HepG2 (cell line): ENCODE measurements around the gene AGBL3. TPM values are rescaled to one million over a fixed set of nuclear protein-coding genes. Genes with fewer than 3 reads are reported as not detected.

Experiments used
- ADNP ChIP-seq: sonication (generic); formaldehyde crosslinking; IDR thresholded peaks from 2 replicates; pipeline ENCODE4 v1.4.0; 2020; ENCODE audit warnings: missing genetic modification reagents
- BRF2 ChIP-seq: sonication (generic); formaldehyde crosslinking; IDR thresholded peaks from 2 replicates; pipeline ENCODE4 v1.8.1; 2022; ENCODE audit warnings: mild to moderate bottlenecking, missing genetic modification reagents
- EHMT2 ChIP-seq: fragments of 200-600 bp; sonication (generic); IDR thresholded peaks from 2 replicates; pipeline ENCODE4 v1.7.0; 2017; ENCODE audit warnings: antibody characterized with exemption, low read depth, low read length, borderline replicate concordance
- FOSL1 ChIP-seq: sonication (generic); formaldehyde crosslinking; IDR thresholded peaks from 2 replicates; pipeline ENCODE4 v1.9.0; 2021; ENCODE audit warnings: missing genetic modification reagents, borderline replicate concordance
- HNF1B ChIP-seq: sonication (generic); formaldehyde crosslinking; IDR thresholded peaks from 2 replicates; pipeline ENCODE4 v1.5.1; 2020; ENCODE audit warnings: mild to moderate bottlenecking, moderate library complexity, missing genetic modification reagents
- JUNB ChIP-seq: sonication (generic); formaldehyde crosslinking; IDR thresholded peaks from 2 replicates; pipeline ENCODE4 v1.8.0; 2022; ENCODE audit warnings: missing genetic modification reagents, mild to moderate bottlenecking, borderline replicate concordance
- NFAT5 ChIP-seq: sonication (generic); formaldehyde crosslinking; IDR thresholded peaks from 2 replicates; pipeline ENCODE4 v1.4.0; 2020; ENCODE audit warnings: missing genetic modification reagents
- RARA ChIP-seq: IDR thresholded peaks from 2 replicates; pipeline ENCODE4 v1.6.1; 2016; ENCODE audit warnings: missing genetic modification reagents, missing compliant biosample characterization
- SALL1 ChIP-seq: sonication (generic); formaldehyde crosslinking; IDR thresholded peaks from 2 replicates; pipeline ENCODE4 v1.8.0; 2022; ENCODE audit warnings: mild to moderate bottlenecking, missing genetic modification reagents
- SAP130 ChIP-seq: IDR thresholded peaks from 2 replicates; pipeline ENCODE4 v1.6.1; 2016; ENCODE audit warnings: low read depth
- SRSF4 ChIP-seq: fragments of 200-400 bp; formaldehyde crosslinking; IDR thresholded peaks from one replicate; pipeline ENCODE4 v1.6.1; 2018; ENCODE audit warnings: mild to moderate bottlenecking, low read depth, low read length, moderate library complexity; ENCODE audit not compliant: poor library complexity, severe bottlenecking
- STAG1 ChIP-seq: sonication (generic); formaldehyde crosslinking; IDR thresholded peaks from 2 replicates; pipeline ENCODE4 v1.4.0; 2020; ENCODE audit warnings: missing genetic modification reagents
- TFDP1 ChIP-seq: IDR thresholded peaks from 2 replicates; pipeline ENCODE4 v1.6.1; 2016; ENCODE audit warnings: missing compliant biosample characterization, missing genetic modification reagents, borderline replicate concordance
- ZMYM4 ChIP-seq: sonication (generic); formaldehyde crosslinking; IDR thresholded peaks from 2 replicates; pipeline ENCODE4 v1.8.1; 2023; ENCODE audit warnings: mild to moderate bottlenecking, missing genetic modification reagents
- ZNF770 ChIP-seq: sonication (generic); formaldehyde crosslinking; IDR thresholded peaks from 2 replicates; pipeline ENCODE4 v1.5.0; 2020; ENCODE audit warnings: mild to moderate bottlenecking, missing genetic modification reagents
- polyA plus RNA-seq, 8 experiments: library from polyadenylated mRNA; depleted of rRNA in 3 of 8; stranded (reverse) in 7 of 8; unstranded in 1 of 8; fragments of >200 nt; fragmentation: Illumina TruSeq in 4 of 8; extraction: Trizol in 4 of 8; gene quantifications; 2 replicates each; pipeline versions ENCODE4 v1.2.1 to v1.2.3, GENCODE V29; 2011 to 2016; ENCODE audit warnings: low read depth in 4 of 8, missing spikeins in 1 of 8, mixed read lengths in 1 of 8; ENCODE audit not compliant: insufficient read depth in 1 of 8
- total RNA-seq, 5 experiments: library from RNA; depleted of rRNA; stranded (reverse); fragments of >200 nt; fragmentation: Illumina TruSeq; extraction: Trizol; gene quantifications; 2 replicates each; pipeline ENCODE4 v1.2.3, GENCODE V29; 2016; ENCODE audit warnings: low read depth in 1 of 5

AGBL3 gene
- total and polyA plus RNA-seq, 2 of the 13 experiments (the other 11 are each of a cell fraction or from before 2014, with no cell fraction given): 2.2 to 7.2 TPM

GRCh38 chr7:135143885-135144668, 157.8 kb downstream of the AGBL3 start (continued):
- TF ChIP-seq EHMT2 (0 out of 2 replicates have a peak, but pooled peaks have one; percentile 27), NFAT5 (no peak), SALL1 (CRISPR knock-in tag) (peak; percentile 64; the same call in 1 of the 2 replicates), BRF2 (CRISPR knock-in tag) (no peak), STAG1 (no peak), SRSF4 (no peak), RARA (CRISPR knock-in tag) (peak; percentile 68), JUNB (no peak), ZMYM4 (peak; percentile 70), SAP130 (CRISPR knock-in tag) (0 out of 2 replicates have a peak, but pooled peaks have one; percentile 16), FOSL1 (CRISPR knock-in tag) (no peak), HNF1B (CRISPR knock-in tag) (0 out of 2 replicates have a peak, but pooled peaks have one; percentile 19), TFDP1 (CRISPR knock-in tag) (no peak), ZNF770 (CRISPR knock-in tag) (peak; percentile 82), ADNP (no peak)
